Measurements from ENCODE around the gene LRCH1.

DNA sequence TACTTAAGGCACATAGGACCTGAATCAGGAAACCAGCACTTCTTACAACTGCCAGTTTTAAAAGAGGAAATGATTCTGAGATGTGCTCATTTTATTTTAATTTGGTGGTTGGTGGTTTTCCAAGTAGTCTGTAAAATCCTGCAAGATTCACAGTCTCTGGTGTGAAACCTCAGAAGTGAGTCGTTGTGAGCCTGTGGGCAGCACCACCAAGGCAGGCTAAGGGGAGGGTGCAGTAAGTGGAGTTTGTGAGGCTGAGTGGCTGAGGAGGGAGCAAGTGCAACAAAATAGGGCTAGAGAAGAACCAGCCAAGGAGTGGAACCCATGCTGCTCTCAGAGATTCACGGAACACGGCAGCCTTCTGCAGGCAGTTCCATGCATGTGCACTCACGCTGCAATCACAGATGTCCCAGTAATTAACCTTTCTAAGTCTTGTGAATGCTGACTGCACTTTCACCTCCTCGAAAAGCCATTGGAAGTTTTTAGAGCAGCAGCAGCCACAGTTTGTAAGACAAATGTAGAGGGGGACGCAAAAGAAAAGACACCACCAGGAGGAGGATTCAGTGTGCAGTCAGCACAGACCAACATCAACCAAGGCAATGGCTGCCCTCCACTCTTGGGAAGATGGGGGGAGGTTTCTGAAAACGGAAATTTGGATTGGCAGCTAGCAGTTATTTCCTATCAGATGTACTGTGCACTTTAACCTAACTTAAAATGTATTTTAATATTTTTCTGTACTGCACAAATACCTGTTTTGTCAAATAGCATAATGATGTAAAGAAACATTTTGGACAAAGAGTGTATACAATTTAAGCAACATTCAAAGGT, 199.1 kb downstream of the LRCH1 start:
- TF ChIP-seq, protein P1, sequence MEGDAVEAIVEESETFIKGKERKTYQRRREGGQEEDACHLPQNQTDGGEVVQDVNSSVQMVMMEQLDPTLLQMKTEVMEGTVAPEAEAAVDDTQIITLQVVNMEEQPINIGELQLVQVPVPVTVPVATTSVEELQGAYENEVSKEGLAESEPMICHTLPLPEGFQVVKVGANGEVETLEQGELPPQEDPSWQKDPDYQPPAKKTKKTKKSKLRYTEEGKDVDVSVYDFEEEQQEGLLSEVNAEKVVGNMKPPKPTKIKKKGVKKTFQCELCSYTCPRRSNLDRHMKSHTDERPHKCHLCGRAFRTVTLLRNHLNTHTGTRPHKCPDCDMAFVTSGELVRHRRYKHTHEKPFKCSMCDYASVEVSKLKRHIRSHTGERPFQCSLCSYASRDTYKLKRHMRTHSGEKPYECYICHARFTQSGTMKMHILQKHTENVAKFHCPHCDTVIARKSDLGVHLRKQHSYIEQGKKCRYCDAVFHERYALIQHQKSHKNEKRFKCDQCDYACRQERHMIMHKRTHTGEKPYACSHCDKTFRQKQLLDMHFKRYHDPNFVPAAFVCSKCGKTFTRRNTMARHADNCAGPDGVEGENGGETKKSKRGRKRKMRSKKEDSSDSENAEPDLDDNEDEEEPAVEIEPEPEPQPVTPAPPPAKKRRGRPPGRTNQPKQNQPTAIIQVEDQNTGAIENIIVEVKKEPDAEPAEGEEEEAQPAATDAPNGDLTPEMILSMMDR (IDR thresholded peaks at IDR 0.05) = no peak
- TF ChIP-seq POLR2A (IDR thresholded peaks at IDR 0.05) = no peak

Data from lower leg skin (tissue), 3 donors.